B cell (primary cell): ENCODE measurements around the gene REPS2. TPM values are rescaled to one million over a fixed set of nuclear protein-coding genes. Genes with fewer than 3 reads are reported as not detected.

Experiments
- ATAC-seq: fragments of 200-7000 bp; cut with Tn5 transposase; one replicate; pipeline ENCODE4 v1.10.0; 2021; ENCODE audit warnings: low read depth, mild to moderate bottlenecking, moderate number of reproducible peaks, moderate library complexity
- CTCF ChIA-PET: fragments of 350-600 bp; sonication (Branson Sonifier 250); formaldehyde crosslinking; loops from one replicate; lab custom pipeline; 2021; ENCODE audit warnings: antibody characterized with exemption, inconsistent platforms; lab: Charles Lee
- POLR2A ChIA-PET: fragments of 350-600 bp; sonication (Branson Sonifier 250); formaldehyde crosslinking; loops from one replicate; lab custom pipeline; 2021; ENCODE audit warnings: antibody characterized with exemption; lab: Charles Lee
- DNase-seq: peaks from one replicate; pipeline ENCODE4 v3.0.0; 2013
- H2AFZ ChIP-seq: 2 replicates; pipeline ENCODE4 v1.6.1; 2012; ENCODE audit warnings: mild to moderate bottlenecking, low read depth, low read length; ENCODE audit not compliant: insufficient read depth, poor library complexity, severe bottlenecking
- H3K27ac ChIP-seq, 2 donors: 1 replicate in 1 of 2; 2 replicates in 1 of 2; pipeline ENCODE4 v1.5.1; 2012 to 2013; ENCODE audit warnings: low read length in 2 of 2, mild to moderate bottlenecking in 2 of 2, moderate library complexity in 1 of 2
- H3K27me3 ChIP-seq, 4 experiments: fragments of 200-600 bp in 1 of 4; sonication (generic) in 1 of 4; replicated peaks in 1 of 4; 1 replicate in 2 of 4; 2 replicates in 2 of 4; pipeline versions ENCODE4 v1.6.1 to v1.7.0; 2013 to 2016; ENCODE audit warnings: low read length in 3 of 4, mild to moderate bottlenecking in 2 of 4, mixed read lengths in 1 of 4, moderate library complexity in 1 of 4; ENCODE audit not compliant: insufficient read depth in 4 of 4, control insufficient read depth in 3 of 4; ENCODE audit errors: control extremely low read depth in 1 of 4
- H3K36me3 ChIP-seq, 2 experiments: replicated peaks in 1 of 2; 1 replicate in 1 of 2; 2 replicates in 1 of 2; pipeline versions ENCODE4 v1.6.1 to v1.7.1; 2013; ENCODE audit warnings: low read length in 1 of 2; ENCODE audit not compliant: insufficient read depth in 2 of 2, control insufficient read depth in 1 of 2; ENCODE audit errors: control extremely low read depth in 1 of 2, extremely low read depth in 1 of 2
- H3K4me1 ChIP-seq, 2 donors: fragments of 200-600 bp in 1 of 2; sonication (generic) in 1 of 2; 1 replicate in 1 of 2; 2 replicates in 1 of 2; pipeline versions ENCODE4 v1.5.1 to v1.6.1; 2013 to 2017; ENCODE audit warnings: low read length in 2 of 2; ENCODE audit not compliant: control insufficient read depth in 2 of 2, insufficient read depth in 2 of 2
- H3K4me2 ChIP-seq: replicated peaks from 2 replicates; pipeline ENCODE3; 2012; ENCODE audit warnings: mild to moderate bottlenecking, low read depth, low read length; ENCODE audit not compliant: poor library complexity, severe bottlenecking
- H3K4me3 ChIP-seq, 5 experiments: fragments of 200-600 bp in 1 of 5; sonication (generic) in 1 of 5; 1 replicate in 3 of 5; 2 replicates in 2 of 5; pipeline versions ENCODE4 v1.5.1 to v1.7.0; 2011 to 2016; ENCODE audit warnings: low read length in 4 of 5, mild to moderate bottlenecking in 4 of 5, low read depth in 2 of 5, control low read depth in 1 of 5, moderate library complexity in 1 of 5; ENCODE audit not compliant: insufficient read depth in 1 of 5; ENCODE audit errors: control extremely low read depth in 1 of 5, extremely low read depth in 1 of 5
- H3K79me2 ChIP-seq: fragments of 200-600 bp; sonication (generic); one replicate; pipeline ENCODE4 v1.6.0; 2016; ENCODE audit warnings: low read length; ENCODE audit not compliant: control insufficient read depth, insufficient read depth
- H3K9ac ChIP-seq: fragments of 200-600 bp; sonication (generic); 2 replicates; pipeline ENCODE4 v1.6.1; 2017; ENCODE audit warnings: mild to moderate bottlenecking, low read length, moderate library complexity
- H3K9me3 ChIP-seq, 3 donors: one replicate each; pipeline versions ENCODE4 v1.6.1 to v1.7.1; 2013; ENCODE audit warnings: low read length in 2 of 3; ENCODE audit not compliant: control insufficient read depth in 2 of 3, insufficient read depth in 1 of 3; ENCODE audit errors: control extremely low read depth in 1 of 3
- H4K20me1 ChIP-seq: 2 replicates; pipeline ENCODE4 v1.6.0; 2012; ENCODE audit warnings: mild to moderate bottlenecking, low read length; ENCODE audit not compliant: insufficient read depth, control insufficient read depth, poor library complexity, severe bottlenecking
- H3K27ac Mint-ChIP-seq: one replicate; pipeline ENCODE4 v1.8.0; 2021; ENCODE audit warnings: mixed read lengths
- H3K27me3 Mint-ChIP-seq: one replicate; pipeline ENCODE4 v1.8.0; 2021; ENCODE audit warnings: mixed read lengths
- H3K4me1 Mint-ChIP-seq: one replicate; pipeline ENCODE4 v1.8.0; 2021; ENCODE audit warnings: mixed read lengths
- H3K4me3 Mint-ChIP-seq: one replicate; pipeline ENCODE4 v1.8.0; 2021; ENCODE audit warnings: mixed read lengths
- H3K9me3 Mint-ChIP-seq: one replicate; pipeline ENCODE4 v1.8.0; 2022; ENCODE audit warnings: mixed read lengths; ENCODE audit not compliant: insufficient read depth
- EZH2 ChIP-seq: IDR thresholded peaks from 2 replicates; pipeline ENCODE4 v1.6.1; 2012; ENCODE audit warnings: borderline replicate concordance, low read depth, mild to moderate bottlenecking, moderate library complexity, low read length; ENCODE audit not compliant: insufficient read depth, poor library complexity, severe bottlenecking
- WGBS: methylation state at CpG from one replicate; pipeline ENCODE4 v1.1.5; 2013; ENCODE audit warnings: missing lambda C conversion rate; ENCODE audit not compliant: insufficient coverage; 5-methylcytosine and 5-hydroxymethylcytosine counted together
- intact Hi-C: fragments of 100-400 bp; cut with micrococcal nuclease; formaldehyde crosslinking; loops from one replicate; pipeline ENCODE4 v1.10.0; 2022
- polyA plus RNA-seq: library from polyadenylated mRNA; depleted of rRNA; stranded (reverse); fragments of >200 nt; gene quantifications from 2 replicates; pipeline ENCODE4 v1.2.3, GENCODE V29; 2012
- total RNA-seq, 2 donors: library from RNA; stranded (reverse); fragments of 120-200 nt in 1 of 2; gene quantifications; 1 replicate in 1 of 2; 2 replicates in 1 of 2; pipeline versions ENCODE4 v1.2.3 to v1.2.4, GENCODE V29; 2013 to 2022
- TF ChIP-seq, protein P1 (sequence below): fragments of 200-600 bp; IDR thresholded peaks from one replicate; pipeline ENCODE4 v1.8.0; 2022; ENCODE audit warnings: antibody characterized with exemption, mild to moderate bottlenecking

The REPS2 gene
- total and polyA plus RNA-seq, 2 donors (not counting 1 experiment from before 2014, with no cell fraction given) = 1.1 to 4.9 TPM

DNA sequence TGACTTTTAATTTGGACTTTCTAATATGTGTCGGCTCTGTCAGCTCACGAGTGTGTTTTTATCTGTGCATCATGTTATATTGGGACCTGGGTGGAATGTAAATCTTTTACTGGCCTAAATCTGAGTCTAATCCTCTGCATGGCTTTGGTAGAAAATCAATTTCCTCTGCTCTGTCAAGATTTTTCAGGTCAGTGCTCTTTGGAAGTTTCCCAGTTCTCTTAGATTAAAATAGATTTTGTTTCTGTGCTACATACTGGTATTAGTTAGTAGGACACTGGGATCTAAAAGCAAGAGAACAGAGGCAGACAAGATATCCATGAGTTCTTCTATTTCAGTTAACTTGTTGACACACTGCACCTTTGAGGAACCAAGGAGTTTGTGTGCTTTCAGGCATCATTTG, 39.7 kb downstream of the REPS2 start:
- no peak for DNase-seq
- Histone ChIP-seq H3K27ac (no peak overlapping the region), H3K4me3 (no peak overlapping the region), H3K27me3 (no peaks in the 10 kb centered on the region), H3K4me1 (no peaks in the 10 kb centered on the region), H4K20me1 (no peaks in the 10 kb centered on the region), H3K36me3 (no peaks in the 10 kb centered on the region), H3K9me3 (no peaks in the 10 kb centered on the region), H3K4me2 (no peak overlapping the region), H3K79me2 (no peaks in the 10 kb centered on the region), H2AFZ (no peak overlapping the region), H3K9ac (no peak overlapping the region)
- no peaks in the 10 kb centered on the region for H3K27me3 Mint-ChIP-seq
- no peaks in the 10 kb centered on the region for H3K9me3 Mint-ChIP-seq
- ChIA-PET CTCF (no interaction called here), POLR2A (no interaction called here)
- WGBS = 100% methylated on average over 2 of the region's 2 CpGs
- no peak overlapping the region for H3K27ac Mint-ChIP-seq
- intact Hi-C loops = no loop called here
- TF ChIP-seq, protein P1, sequence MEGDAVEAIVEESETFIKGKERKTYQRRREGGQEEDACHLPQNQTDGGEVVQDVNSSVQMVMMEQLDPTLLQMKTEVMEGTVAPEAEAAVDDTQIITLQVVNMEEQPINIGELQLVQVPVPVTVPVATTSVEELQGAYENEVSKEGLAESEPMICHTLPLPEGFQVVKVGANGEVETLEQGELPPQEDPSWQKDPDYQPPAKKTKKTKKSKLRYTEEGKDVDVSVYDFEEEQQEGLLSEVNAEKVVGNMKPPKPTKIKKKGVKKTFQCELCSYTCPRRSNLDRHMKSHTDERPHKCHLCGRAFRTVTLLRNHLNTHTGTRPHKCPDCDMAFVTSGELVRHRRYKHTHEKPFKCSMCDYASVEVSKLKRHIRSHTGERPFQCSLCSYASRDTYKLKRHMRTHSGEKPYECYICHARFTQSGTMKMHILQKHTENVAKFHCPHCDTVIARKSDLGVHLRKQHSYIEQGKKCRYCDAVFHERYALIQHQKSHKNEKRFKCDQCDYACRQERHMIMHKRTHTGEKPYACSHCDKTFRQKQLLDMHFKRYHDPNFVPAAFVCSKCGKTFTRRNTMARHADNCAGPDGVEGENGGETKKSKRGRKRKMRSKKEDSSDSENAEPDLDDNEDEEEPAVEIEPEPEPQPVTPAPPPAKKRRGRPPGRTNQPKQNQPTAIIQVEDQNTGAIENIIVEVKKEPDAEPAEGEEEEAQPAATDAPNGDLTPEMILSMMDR = no peak
- TF ChIP-seq EZH2 = no peak
- no peak overlapping the region for H3K4me3 Mint-ChIP-seq
- no peak for ATAC-seq
- no peaks in the 10 kb centered on the region for H3K4me1 Mint-ChIP-seq

DNA sequence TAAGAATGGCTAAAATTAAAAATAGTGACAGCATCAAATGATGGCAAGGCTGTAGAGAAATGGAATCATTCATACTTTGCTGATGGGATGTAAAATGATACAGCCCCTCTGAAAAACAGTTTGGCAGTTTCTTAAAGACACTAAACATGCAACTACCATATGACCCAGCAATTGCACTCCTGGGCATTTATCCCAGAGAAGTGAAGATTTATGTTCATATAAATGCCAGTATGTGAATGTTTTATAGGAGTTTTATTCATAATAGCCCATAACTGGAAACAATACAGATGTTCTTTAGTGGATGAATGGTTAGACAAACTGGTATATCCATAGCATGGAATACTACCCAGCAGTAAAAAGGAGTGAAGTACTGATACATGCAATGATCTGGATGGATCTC, 43.3 kb downstream of the REPS2 start:
- Mint-ChIP-seq H3K27me3 (no peaks in the 10 kb centered on the region), H3K4me1 (no peaks in the 10 kb centered on the region), H3K9me3 (no peaks in the 10 kb centered on the region), H3K27ac (no peak overlapping the region), H3K4me3 (no peak overlapping the region)
- Histone ChIP-seq H3K36me3 (no peaks in the 10 kb centered on the region), H3K79me2 (no peaks in the 10 kb centered on the region), H4K20me1 (no peaks in the 10 kb centered on the region), H3K27me3 (no peaks in the 10 kb centered on the region), H3K27ac (no peak overlapping the region), H3K9ac (no peak overlapping the region), H3K4me1 (no peaks in the 10 kb centered on the region), H2AFZ (no peak overlapping the region), H3K4me3 (no peak overlapping the region), H3K4me2 (no peak overlapping the region), H3K9me3 (no peaks in the 10 kb centered on the region)
- ChIA-PET POLR2A (no interaction called here), CTCF (no interaction called here)
- no peak for DNase-seq
- TF ChIP-seq, protein P1 = no peak
- TF ChIP-seq EZH2 = no peak
- intact Hi-C loops = no loop called here
- no peak for ATAC-seq
